Ishikawa (cell line): Measurements from ENCODE around the gene WSCD2.

ENCODE experiments used
- CEBPB ChIP-seq: IDR thresholded peaks from 2 replicates; pipeline ENCODE4 v1.6.1; 2012
- CREB1 ChIP-seq: IDR thresholded peaks from 2 replicates; pipeline ENCODE4 v1.6.1; 2012; ENCODE audit warnings: low read depth
- EGR1 ChIP-seq: IDR thresholded peaks from 2 replicates; pipeline ENCODE4 v1.6.1; 2012
- EP300 ChIP-seq: IDR thresholded peaks from 2 replicates; pipeline ENCODE4 v1.6.1; 2012; ENCODE audit warnings: borderline replicate concordance
- FOXM1 ChIP-seq: IDR thresholded peaks from 2 replicates; pipeline ENCODE4 v1.6.1; 2012; ENCODE audit warnings: low read depth, borderline replicate concordance
- MAX ChIP-seq: IDR thresholded peaks from 2 replicates; pipeline ENCODE4 v1.6.1; 2012
- NFIC ChIP-seq: IDR thresholded peaks from 2 replicates; pipeline ENCODE4 v1.6.1; 2012
- RAD21 ChIP-seq: IDR thresholded peaks from 2 replicates; pipeline ENCODE4 v1.6.1; 2012; ENCODE audit warnings: low read depth
- REST ChIP-seq: IDR thresholded peaks from 2 replicates; pipeline ENCODE4 v1.6.1; 2012; ENCODE audit warnings: low read depth, mild to moderate bottlenecking
- TAF1 ChIP-seq: IDR thresholded peaks from 2 replicates; pipeline ENCODE4 v1.6.1; 2012; ENCODE audit warnings: low read depth, mild to moderate bottlenecking
- TCF12 ChIP-seq: IDR thresholded peaks from 2 replicates; pipeline ENCODE4 v1.6.1; 2012; ENCODE audit warnings: low read depth
- TEAD4 ChIP-seq: IDR thresholded peaks from 2 replicates; pipeline ENCODE4 v1.6.1; 2012
- YY1 ChIP-seq: IDR thresholded peaks from 2 replicates; pipeline ENCODE4 v1.6.1; 2012; ENCODE audit warnings: low read depth
- ZBTB7A ChIP-seq: IDR thresholded peaks from 2 replicates; pipeline ENCODE4 v1.6.1; 2012; ENCODE audit warnings: low read depth
- TF ChIP-seq, protein P1 (sequence below): IDR thresholded peaks from 2 replicates; pipeline ENCODE4 v1.6.1; 2012

Gene WSCD2

GRCh38 chr12:108253540-108253939 is 124.5 kb downstream of the WSCD2 start:
- TF ChIP-seq MAX (no peak), YY1 (no peak), TAF1 (no peak), EGR1 (no peak), REST (no peak), ZBTB7A (no peak), FOXM1 (no peak), NFIC (no peak), TCF12 (no peak), CREB1 (no peak), RAD21 (no peak), TEAD4 (no peak), EP300 (no peak), CEBPB (no peak)
- TF ChIP-seq, protein P1, sequence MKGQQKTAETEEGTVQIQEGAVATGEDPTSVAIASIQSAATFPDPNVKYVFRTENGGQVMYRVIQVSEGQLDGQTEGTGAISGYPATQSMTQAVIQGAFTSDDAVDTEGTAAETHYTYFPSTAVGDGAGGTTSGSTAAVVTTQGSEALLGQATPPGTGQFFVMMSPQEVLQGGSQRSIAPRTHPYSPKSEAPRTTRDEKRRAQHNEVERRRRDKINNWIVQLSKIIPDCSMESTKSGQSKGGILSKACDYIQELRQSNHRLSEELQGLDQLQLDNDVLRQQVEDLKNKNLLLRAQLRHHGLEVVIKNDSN = no peak

DNA sequence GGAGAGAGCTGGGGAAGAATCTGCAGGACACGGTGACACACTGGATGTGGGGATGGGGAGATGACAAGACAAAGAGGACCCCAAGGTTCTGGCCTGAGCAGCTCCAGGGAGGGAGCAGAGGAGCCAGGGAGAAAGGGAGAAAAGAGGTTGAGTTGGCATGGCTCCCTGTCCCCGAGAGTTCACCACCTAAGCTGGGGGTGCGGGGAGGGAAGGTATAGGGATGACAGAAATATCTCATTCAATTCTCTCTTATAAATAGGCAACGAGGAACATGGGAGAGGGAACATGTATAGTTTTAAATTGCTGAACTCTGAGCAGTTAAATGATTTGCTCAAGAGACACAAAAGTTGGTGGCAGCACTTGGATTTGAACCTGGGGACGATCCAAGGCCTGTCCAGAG is 124.9 kb downstream of the WSCD2 start:
- TF ChIP-seq TCF12 = no peak
- no peak for TF ChIP-seq REST

DNA sequence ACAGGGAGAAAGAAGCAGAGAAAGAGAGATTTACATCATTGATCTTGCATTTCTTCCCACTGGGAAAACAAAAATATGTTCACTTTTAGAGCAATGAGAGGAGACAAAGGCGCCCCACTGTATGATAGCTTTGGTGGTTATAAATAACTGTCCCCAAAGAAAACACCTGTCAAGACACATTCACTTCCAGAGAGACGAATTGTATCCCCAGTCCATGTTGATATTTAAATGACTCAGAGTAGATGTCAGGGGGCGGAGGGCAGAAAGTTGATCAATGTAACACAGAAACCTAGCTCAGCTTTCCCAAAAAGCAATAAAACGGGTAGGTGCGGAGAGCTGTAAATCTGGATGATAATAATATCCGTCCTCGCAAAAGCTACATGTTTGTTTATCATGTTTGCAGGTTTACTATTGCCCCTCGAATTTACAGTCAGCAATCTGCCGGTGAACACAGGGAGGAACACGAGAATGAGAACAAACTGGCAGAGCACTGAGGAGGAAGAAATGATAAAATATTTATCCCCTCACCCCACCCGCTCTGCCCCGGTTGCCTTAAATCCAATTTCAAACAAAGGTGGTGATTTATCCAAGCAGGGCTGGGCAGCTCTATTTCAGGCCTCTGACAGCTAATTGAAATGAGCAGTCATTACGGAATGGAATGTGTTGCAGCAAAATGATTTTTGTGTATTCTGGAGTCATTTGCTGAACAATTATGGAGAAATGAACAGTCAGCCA is 125.6 kb downstream of the WSCD2 start:
- no peak for TF ChIP-seq TAF1
- TF ChIP-seq CREB1 = no peak
- no peak for TF ChIP-seq REST
- no peak for TF ChIP-seq TCF12
- TF ChIP-seq TEAD4 = no peak
- no peak for TF ChIP-seq YY1
- TF ChIP-seq MAX = no peak
- TF ChIP-seq CEBPB = no peak
- no peak for TF ChIP-seq ZBTB7A
- TF ChIP-seq EGR1 = no peak
- TF ChIP-seq NFIC = no peak
- TF ChIP-seq, protein P1 = no peak
- TF ChIP-seq EP300 = no peak
- no peak for TF ChIP-seq RAD21
- no peak for TF ChIP-seq FOXM1

DNA sequence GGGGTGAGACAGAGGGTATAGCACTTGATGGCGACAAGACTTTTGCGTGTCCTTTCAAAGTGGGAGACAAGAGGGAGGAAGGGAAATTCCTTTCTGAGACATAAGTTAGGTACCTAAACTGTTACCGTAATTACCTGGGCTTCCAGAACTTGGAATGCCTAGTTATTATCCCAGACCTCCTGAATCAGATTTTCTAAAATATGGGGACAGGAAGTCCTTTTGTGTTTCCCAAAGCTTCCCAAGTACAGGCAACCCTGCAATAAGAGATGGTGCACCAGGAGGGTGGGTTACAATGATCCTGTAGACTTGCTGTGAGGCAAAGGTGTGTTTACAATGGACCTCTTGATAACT is 126.1 kb downstream of the WSCD2 start:
- TF ChIP-seq MAX (no peak), NFIC (no peak), TCF12 (no peak), EP300 (no peak), TAF1 (no peak), FOXM1 (no peak), YY1 (no peak), CREB1 (no peak), EGR1 (no peak), CEBPB (no peak), TEAD4 (no peak), RAD21 (no peak), ZBTB7A (no peak), REST (no peak)
- TF ChIP-seq, protein P1 = no peak
